ENCODE measurements around the gene MEIKIN.
"Not testable (repeated sequence)": the region's sequence is repeated elsewhere in the genome, so short reads cannot be mapped to it uniquely, and the experiment has no call there.

The MEIKIN gene

DNA sequence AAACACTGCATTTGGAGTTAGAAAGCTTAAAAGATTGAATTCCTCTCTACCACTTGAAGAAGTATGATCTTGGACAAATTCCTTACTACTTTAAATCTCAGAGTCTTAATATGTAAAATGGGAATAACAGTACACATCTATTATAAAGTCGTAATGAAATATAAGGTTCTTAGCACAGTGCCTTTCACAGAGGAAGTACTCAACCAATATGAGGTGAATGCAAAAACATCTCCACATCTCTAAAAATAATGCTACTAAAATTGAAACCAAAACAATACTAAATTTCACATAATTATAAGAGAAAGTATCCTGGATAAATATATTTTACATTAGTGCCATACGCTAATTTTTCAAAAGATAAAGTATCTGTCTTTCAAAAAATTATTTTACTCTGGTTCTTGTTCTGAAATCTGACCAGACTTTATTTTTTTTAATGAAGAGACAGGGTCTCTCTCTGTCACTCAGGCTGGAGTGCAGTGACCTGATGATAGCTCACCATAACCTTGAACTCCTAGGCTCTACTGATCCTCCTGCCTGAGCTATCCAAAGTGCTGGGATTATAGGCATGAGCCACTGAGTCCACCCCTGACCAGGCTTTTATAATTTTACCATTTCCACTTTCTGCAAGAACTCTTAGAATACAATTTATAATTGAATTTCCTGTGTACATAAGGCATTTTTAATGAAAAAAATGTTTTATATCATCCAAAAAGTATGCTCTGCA, 127.3 kb downstream of the MEIKIN start:
- FAIRE-seq (no peak), DNase-seq (ENCODE audit: insufficient read length, low spot score) (no peak)

DNA sequence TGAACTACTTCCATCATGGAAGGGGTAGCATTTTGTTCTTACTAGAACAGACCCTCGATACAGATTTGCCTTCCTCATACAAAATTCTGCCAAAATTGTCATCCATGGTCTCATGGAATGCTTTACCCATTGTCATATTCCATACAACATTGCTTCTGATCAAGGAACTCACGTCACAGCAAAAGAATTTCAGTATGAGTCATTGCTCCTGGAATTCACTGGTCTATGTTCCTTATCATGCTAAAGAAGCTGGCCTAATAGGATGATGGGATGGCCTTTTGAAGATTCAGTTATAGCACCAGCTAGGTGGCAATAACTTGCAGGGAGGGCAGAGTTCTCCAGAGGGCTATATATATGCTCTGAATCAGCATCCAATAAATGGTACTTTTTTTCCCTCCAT, 130.5 kb downstream of the MEIKIN start:
- FAIRE-seq (no peak), DNase-seq (ENCODE audit: insufficient read length, low spot score) (peak; percentile 56)

DNA sequence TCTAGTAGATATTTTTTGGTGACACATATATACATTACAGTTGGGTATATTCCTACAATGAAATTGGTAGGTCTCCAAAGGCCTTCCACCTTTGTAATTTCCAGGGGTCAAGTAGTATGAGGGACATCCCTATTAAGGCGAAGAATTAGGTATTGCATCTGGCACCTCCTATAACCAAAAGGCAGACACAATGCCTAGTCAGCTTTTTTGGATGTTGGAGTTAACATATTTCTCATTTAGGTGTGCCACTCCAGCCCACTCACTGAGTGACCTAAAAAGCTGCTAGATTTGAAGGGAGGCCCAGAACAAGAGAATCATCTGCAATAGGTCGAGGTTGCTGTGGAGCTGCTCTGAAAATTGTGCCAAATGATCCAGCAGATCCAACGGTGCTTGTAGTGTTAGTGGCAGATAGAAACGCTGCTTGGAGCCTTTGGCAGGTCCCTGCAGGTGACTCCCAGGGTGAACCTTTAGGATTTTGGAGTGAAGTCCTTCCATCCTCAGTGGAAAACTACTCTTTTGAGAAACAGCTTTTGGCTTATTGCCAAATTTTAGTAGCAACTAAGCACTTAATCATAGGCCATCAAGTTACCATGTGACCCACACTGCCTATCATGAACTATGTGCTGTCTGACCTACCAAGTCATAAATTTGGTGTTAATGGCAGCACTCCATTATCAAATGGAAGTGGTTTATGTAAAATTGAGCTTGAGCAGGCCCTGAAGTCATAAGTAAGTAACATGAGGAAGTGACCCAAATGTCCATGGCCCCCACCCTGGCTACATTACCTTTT, 132.9 kb downstream of the MEIKIN start:
- FAIRE-seq (no peak), DNase-seq (ENCODE audit: insufficient read length, low spot score) (no peak)

DNA sequence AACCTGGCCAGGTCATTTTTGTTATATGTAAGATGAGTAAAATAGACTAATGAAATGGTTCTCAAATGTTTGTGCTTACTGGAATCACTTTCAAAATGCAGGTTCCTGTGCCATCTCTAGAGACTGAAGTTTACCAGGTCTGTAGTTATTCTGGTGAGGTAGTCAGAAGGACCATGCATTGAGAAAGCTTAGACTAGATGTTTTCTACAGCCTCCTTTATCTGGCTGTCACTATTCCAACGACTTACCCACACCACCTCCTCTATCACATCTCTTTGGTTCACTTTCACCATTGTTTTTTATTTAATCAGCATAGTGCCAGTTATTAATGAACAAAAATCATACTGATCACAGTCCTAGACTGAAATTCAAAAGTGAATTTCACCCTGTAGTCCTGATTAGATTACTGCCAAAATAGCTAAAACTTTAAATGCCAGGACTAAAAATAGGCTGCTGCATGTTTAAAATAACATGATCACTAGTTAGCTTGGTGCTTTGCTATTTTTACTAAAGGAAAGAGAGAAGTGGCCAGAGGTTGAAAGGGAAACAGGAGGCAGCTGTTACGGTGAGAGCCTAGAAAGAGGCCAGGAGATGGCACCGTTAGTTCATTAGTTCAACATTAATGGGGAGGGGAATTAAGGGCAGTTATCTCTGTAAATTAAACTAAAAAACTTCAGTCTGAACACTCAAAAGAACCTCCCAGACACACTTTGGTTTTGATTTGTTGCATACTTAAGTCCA, 134.8 kb downstream of the MEIKIN start:
- no peak for DNase-seq (ENCODE audit: insufficient read length, low spot score)
- no peak for FAIRE-seq

DNA sequence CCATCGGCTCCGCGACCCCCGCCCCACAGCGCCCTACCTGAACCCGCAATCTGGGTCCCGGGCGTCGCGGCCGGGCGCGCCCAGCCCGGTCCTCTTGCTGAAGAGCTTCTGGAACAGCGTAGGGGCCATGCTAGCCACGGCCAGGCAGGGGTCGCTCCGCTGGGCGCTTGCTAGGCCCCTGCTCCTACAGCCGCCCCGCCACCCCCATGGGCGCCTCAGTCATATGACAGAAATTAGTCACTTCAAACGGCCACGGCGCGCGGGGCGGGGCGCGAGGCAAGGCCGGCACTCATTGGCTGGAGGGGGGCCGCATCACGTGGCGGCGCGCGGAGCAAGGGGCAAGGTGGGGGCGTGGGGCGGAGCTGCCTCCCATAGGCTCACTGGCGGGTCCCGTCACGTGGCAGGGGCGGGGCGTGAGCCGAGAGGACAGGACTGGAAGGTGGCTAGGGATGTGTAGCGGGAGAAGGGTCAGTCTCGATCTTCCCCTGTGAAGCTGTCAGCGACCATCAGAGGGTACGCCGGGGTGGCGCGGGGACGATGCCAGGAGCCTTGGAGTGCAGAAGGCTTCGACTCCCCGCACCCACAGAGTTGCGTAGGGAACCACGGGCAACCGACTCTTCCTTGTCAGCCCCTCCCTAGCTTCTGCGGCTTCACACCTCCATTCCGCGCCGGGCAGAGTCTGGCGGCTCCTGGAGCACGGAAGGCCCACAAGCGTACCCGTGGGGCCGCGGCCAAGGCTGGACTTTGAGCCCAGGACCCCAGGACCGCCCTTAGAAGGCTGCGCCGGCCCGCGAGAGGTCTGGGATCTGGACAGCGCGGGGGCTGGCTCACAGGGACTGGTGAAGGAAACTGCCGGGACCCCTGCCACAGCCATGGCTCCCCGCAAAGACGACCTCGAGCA, 148.4 kb downstream of the MEIKIN start, which contains the start of gene FNIP1:
Gene FNIP1, minus strand, starts transcription at position 225 of the 901 bp plus-strand sequence. Its CDS starts 96 bp downstream, at position 129.
- DNase-seq (ENCODE audit: insufficient read length, low spot score): peak; percentile 98
- peak; percentile 99 for FAIRE-seq

DNA sequence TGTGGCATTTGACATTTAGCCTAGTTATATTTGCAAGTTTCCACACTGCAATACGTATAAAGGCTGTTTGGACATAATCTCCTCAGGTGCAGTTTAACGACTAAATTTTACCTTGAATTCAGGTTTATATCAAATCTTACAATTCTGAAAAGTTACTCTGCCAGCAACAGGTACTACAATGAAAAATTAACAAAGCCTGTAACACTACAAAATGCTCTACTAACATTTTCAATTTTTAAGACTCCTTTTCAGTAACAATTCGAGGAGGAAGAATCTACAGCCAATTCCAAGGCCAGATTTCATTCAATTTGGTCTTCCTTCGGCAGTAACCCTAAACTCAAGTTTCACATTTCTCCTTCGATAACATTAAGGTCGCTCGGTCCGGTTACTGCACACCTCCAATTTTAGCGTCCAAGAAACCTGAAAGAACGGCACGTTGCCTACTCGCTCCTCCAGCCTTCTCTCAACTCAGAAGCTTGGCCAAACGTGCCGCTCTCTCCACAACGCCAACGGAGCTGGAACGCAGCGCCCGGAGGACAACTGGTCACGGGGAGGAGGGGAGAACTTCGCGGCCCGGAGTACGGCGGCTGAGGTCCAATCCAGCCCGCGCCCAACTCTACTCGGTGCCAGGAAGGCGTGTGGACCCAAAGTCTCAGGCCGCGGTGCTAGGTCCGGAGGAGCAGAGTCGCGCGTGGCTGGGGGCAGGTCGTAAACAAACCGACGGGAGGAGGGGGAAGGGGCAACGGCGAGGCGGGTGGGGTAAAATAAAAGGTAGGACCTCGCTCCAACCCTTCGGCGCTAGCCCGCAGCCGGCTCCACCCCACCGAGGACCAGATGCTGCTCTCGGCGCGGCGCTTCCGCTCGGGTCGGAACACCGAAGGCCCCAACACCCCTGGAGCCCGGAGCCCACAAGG, 149.3 kb downstream of the MEIKIN start:
- DNase-seq (ENCODE audit: insufficient read length, low spot score) (no peak), FAIRE-seq (no peak)

DNA sequence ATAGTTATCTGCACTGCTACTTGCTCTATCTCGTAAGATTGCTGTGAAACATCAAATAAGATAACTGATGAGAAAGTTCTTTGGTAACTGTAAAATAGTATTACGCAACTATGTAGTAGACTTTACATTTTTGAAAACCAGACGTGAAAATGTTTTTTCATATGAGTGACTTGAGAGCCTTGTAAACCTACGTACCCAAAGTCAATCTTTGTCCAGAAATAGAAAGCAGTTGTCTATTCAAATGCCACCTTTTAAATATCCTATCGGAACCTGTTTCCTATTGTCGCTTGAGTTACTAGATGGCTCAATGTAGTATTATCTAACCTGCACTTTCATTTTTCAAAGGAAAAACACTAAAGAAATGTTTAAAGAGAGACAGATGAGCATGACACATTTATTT, 150.2 kb downstream of the MEIKIN start:
- no peak for FAIRE-seq
- DNase-seq (ENCODE audit: insufficient read length, low spot score): no peak

DNA sequence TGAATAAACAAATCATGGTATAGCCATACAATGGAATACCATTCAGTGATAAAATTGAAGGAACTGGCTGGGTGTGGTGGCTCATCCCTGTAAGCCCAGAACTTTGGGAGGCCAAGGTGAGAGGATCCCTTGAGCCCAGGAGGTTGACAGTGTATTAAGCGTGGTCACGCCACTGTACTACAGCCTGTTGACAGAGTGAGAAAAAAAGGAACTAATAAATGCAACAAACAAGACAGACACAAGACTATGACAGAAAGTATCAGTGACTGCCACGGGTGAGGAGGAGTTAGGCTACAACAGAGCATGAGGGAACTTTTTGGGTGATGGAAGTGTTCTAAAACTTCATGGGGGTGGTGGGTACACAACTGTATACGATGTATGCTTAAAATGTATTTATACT, 150.9 kb downstream of the MEIKIN start:
- no peak for FAIRE-seq
- no peak for DNase-seq (ENCODE audit: insufficient read length, low spot score)

DNA sequence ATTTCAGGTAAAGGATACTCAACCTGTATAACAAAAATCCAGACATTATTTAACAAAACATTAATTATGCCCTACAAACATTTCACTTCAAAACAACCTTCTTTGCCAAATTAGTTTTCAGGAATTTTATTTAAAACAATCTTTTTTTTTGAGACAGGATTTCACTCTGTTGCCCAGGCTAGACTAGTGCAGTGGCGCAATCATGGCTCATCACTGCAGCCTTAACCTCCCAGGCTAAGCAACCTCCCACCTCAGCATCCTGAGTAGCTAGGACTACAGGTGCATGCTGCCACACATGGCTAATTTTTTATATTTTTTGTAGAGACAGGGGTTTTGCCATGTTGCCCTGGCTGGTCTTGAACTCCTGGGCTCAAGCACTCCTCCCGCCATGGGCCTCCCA, 152.6 kb downstream of the MEIKIN start:
- DNase-seq (ENCODE audit: insufficient read length, low spot score): no peak

DNA sequence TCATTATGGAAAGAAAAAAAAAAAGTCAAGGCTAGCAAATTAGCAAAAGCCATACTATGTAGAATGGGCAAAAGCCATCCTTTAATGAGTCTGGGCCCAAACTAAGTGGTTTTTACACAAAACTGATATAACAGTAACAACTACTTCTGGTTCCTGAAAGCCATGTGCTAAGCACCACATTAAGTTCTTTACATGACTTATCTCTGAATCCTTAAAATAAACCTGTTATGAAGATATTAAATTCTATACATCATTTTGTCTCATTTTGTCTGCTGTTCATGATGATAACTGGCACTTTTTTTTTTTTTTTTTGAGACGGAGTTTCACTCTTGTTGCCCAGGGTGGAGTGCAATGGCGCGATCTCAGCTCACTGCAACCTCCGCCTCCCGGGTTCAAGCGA, 153.6 kb downstream of the MEIKIN start:
- DNase-seq (ENCODE audit: insufficient read length, low spot score) (no peak), FAIRE-seq (no peak)

More for the DNA sequence above, 152.6 kb downstream of the MEIKIN start:
- FAIRE-seq: no peak

DNA sequence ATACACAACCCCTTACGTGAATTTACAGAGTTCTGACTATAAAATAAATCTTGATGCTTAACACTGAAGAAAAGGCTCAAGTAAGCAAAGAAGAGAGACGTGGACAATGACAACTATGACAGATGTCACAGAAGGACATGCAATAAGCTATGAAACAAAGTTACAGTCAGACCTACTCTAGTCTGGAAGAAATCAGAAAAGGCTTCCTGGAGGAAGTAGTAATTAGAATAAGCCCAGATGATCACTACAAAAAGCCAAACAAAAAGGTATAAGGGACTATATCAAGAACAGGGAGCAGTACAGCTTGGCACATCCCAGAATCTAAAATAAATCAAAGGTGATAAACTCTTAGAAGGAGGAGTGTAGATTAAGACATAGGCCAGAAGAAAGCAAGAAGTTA, 154.9 kb downstream of the MEIKIN start:
- FAIRE-seq (no peak), DNase-seq (ENCODE audit: insufficient read length, low spot score) (no peak)

DNA sequence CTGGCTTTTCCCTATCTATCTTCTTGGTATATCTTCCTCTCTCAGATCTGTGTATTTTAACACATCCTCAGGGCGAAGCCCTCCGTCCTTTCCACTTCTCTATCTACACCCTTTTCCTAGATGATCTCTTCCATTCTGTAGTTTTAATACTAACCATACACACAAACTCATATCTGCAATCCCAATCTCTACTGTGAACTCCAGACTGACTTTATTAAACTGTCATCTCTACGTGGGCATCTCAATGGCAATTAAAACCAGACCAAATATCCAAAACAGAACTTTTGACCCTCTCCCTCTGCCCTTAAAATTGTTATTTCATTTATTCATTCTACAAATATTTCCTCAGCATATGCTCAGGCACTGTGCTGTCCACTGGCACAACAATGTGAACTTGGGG, 155.7 kb downstream of the MEIKIN start:
- DNase-seq (ENCODE audit: insufficient read length, low spot score) (no peak), FAIRE-seq (no peak)

DNA sequence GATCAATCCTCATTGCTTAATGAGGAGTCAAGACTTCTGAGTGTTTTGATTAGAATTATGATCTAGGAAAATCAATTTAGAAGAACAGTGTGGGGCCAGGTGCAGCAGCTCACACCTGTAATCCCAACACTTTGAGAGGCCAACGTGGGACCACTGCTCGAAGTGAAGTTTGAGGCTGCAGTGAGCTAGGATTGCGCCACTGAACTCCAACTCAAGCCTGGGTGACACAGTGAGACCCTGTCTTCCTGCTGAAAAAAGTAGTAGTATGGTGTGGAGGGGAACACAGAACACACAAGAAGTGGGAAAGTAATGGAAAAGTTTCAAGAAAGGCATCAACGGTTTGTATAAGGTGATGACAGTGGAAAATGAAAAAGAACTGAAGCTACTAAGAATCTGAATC, 157.7 kb downstream of the MEIKIN start:
- DNase-seq (ENCODE audit: insufficient read length, low spot score) (no peak), FAIRE-seq (no peak)

DNA sequence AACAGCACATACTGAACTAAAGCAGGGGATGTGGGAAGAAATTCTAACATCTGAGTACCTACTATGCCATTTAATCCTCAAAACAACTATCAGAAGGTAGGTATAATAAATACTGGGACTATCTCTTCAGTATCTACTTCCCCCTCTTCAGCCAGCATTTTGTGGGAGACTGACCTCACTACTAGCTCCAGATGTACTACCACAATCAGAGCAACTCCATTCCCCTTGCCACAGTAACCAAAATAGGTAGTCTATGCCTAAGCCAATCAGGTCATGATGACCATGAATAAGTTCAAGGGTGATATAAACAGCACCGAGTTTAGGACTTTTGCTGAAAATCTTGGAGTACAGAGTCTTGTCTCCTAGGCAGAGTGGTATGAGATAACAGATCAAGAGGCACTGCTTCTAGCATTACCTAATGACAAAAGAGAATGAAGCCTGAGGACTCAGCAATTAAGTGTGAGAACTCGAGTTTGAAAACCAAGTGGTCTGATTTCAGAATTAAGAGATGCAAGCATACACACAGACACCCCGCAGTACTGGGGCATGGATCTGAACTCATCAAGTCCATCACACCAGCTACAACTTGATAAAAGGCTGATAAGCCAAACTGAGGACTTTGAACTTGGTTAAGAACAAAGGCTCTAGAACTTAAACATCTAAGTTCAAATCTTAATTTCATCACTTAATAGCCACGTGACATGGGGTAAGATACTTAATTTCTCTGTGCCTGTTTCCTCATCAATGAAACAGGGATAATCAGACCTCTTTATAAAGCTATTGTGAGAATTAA, 158.4 kb downstream of the MEIKIN start:
- no peak for DNase-seq (ENCODE audit: insufficient read length, low spot score)
- no peak for FAIRE-seq

DNA sequence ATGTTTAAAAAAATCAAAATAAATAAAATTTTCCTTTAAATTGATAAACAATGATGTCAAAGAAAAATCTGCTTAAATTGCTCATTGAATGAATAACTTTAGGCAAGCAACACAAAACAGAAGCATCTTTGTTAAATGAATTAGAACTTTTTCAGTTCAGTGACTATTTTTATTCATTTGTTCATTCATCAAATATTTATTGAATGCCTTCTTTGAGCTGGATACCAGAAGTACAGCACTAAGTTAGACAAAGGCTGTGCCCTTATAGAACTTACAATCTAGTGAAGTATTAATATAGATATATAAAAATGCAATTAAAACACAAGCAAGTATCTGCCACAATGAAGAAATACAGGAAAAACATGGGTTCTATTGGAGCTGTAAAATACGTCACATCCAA, 159.4 kb downstream of the MEIKIN start:
- DNase-seq (ENCODE audit: insufficient read length, low spot score): no peak
- no peak for FAIRE-seq

DNA sequence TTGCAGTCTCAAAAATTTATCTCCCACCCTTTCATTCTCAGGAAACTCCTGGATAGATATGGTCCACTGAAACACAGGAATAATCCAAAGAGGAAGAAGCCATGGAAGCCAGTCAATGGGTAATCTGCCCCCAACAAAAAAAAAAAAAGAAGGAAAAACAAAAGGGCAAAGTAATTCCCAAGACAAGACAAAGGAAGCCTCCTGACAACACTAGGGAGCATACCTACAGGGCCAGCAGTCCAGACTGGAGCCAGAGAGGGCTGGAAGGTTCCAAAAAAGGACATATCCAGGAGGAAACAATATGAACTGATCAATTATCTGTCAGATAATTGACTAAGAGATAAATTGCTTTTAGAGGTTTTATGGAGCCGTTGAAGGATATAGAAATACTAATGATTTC, 161.6 kb downstream of the MEIKIN start:
- FAIRE-seq (no peak), DNase-seq (ENCODE audit: insufficient read length, low spot score) (no peak)

DNA sequence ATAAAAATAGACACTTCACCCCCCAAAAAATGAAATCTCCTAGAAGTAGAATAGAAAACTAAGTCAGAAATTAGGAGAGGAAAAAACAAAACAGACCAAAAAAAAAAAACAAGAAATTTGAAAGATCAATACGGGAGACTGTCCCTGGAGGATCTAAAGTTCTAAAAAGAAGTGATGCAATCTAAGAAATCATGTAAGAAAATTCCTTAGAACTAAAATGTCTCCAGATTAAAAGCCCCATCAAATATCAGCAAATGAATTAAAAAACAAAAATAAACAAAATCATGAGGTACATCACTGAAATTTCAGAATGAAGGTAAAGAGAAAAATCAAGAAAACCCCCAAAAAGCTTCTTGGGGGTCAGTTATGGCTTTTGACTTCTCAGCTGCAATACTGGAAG, 162.1 kb downstream of the MEIKIN start:
- no peak for DNase-seq (ENCODE audit: insufficient read length, low spot score)
- FAIRE-seq: no peak

DNA sequence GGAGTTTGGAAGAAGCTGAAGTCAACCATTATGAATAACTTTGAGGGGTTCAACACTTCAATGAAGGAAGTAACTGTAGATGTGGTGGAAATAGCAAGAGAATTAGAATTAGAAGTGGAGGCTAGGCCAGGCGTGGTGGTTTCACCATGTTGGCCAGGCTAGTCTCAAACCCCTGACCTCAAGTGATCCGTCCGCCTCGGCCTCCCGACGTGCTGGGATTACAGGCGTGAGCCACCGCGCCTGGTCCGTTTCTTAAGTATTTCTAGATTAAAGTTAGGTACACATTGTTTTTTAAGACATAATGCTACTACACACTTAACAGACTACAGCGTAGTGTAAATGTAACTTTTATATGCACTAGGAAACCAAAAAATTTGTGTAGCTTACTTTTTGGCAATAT, 162.7 kb downstream of the MEIKIN start:
- FAIRE-seq: no peak
- DNase-seq (ENCODE audit: insufficient read length, low spot score): no peak

DNA sequence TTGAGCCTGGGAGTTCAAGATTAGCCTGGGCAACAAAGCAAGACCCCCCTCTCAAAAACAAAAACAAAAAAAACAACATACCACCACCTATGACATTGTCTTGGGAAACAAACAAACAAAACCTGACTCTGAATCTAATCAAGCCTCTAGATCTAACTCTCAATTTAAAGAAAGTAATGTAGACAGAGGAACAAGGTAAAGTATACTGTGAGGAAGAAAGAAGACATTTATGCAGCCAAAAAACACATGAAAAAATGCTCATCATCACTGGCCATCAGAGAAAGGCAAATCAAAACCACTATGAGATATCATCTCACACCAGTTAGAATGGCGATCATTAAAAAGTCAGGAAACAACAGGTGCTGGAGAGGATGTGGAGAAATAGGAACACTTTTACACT, 167.3 kb downstream of the MEIKIN start:
- not testable (repeated sequence) for DNase-seq (ENCODE audit: insufficient read length, low spot score); FAIRE-seq
